ENCODE data around the gene FEN1.

The FEN1 gene

GRCh38 chr11:61775606-61776554, 16.8 kb upstream of the FEN1 start:
- no peak for DNase-seq

GRCh38 chr11:61776561-61777075, 16.1 kb upstream of the FEN1 start:
- DNase-seq: no peak

- no peak for DNase-seq
These were observed 15.2 kb upstream of the FEN1 start for GRCh38 chr11:61777234-61778090.

- DNase-seq: no peak
These were observed 14.3 kb upstream of the FEN1 start for GRCh38 chr11:61778357-61778886.

GRCh38 chr11:61778920-61779650, 13.6 kb upstream of the FEN1 start:
- no peak for DNase-seq

GRCh38 chr11:61779666-61780525, 12.8 kb upstream of the FEN1 start:
- no peak for DNase-seq

- DNase-seq: no peak
These were observed 12.0 kb upstream of the FEN1 start for GRCh38 chr11:61780581-61781162.

GRCh38 chr11:61781585-61781984, 11.1 kb upstream of the FEN1 start:
- no peak for DNase-seq

GRCh38 chr11:61782299-61782698, 10.4 kb upstream of the FEN1 start:
- no peak for DNase-seq

GRCh38 chr11:61782841-61783240, 9.9 kb upstream of the FEN1 start:
- DNase-seq: no peak

- no peak for DNase-seq
These were observed 8.8 kb upstream of the FEN1 start for GRCh38 chr11:61783717-61784505.

GRCh38 chr11:61784506-61784805, 8.3 kb upstream of the FEN1 start:
- DNase-seq: no peak

GRCh38 chr11:61785837-61786402, 6.8 kb upstream of the FEN1 start:
- no peak for DNase-seq

- DNase-seq: no peak
These were observed 4.7 kb upstream of the FEN1 start for GRCh38 chr11:61787928-61788491.

GRCh38 chr11:61791737-61792309, 888 bp upstream of the FEN1 start:
- peak; percentile 71 for DNase-seq

- DNase-seq: peak; percentile 57
These were observed 545 bp downstream of the FEN1 start for GRCh38 chr11:61793083-61793828.

- DNase-seq: no peak
These were observed 1.1 kb downstream of the FEN1 start for GRCh38 chr11:61793829-61794204.

- DNase-seq: no peak
These were observed 1.9 kb downstream of the FEN1 start for GRCh38 chr11:61794579-61794978.

GRCh38 chr11:61795459-61795858, 2.7 kb downstream of the FEN1 start:
- DNase-seq: no peak
